Stimulated activated CD4-positive, alpha-beta T cell treated with anti-CD3 and anti-CD28 coated beads, Interleukin-2, amount 100 ng/mL, for 4 hours (primary cell): ENCODE measurements around the gene MED15.
"Not testable (repeated sequence)": the region's sequence is repeated elsewhere in the genome, so short reads cannot be mapped to it uniquely, and the experiment has no call there.

ENCODE experiments used
- DNase-seq: peaks from one replicate; pipeline ENCODE4 v3.0.0-alpha.2; 2020; ENCODE audit warnings: low read depth

The MED15 gene

DNA sequence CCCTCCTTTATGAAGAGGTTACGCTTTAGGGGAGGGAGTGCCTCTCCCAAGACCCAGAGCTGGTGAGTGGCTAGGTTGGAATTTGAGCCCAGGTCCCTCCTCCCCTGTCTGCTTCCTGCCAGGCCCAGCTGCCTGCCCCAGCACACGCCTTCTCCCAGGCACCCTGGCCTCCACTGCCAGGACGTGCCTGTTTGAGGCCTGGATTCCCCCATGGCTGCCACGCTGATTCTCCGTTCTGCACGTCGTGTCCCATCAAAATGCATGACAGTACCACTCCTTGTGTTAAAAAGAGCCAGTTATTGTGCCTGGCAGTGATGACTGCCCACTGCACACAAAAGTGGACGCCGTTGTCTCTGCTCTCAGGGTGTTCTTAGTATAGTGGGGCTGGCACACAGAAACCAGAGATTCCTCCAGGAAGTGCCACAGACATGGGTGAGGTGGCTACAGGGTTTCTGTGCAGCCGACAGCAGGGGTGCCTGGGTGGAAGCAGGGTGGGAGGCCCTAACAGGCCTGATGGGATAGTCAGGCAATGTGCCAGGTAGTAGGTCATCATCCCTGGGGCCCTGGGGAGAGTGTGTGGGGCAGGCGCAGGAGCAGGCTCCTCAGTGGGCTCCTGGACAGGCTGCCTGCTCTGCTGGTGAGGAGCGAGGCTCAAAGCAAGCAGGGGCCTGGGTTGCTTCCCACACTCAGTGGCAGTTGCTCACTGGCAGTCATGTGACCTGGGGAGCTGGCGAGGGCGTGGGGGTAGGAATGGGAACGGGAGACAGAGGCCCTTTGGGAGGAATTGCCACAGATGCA lies 24.2 kb downstream of the MED15 start:
- no peak for DNase-seq

DNA sequence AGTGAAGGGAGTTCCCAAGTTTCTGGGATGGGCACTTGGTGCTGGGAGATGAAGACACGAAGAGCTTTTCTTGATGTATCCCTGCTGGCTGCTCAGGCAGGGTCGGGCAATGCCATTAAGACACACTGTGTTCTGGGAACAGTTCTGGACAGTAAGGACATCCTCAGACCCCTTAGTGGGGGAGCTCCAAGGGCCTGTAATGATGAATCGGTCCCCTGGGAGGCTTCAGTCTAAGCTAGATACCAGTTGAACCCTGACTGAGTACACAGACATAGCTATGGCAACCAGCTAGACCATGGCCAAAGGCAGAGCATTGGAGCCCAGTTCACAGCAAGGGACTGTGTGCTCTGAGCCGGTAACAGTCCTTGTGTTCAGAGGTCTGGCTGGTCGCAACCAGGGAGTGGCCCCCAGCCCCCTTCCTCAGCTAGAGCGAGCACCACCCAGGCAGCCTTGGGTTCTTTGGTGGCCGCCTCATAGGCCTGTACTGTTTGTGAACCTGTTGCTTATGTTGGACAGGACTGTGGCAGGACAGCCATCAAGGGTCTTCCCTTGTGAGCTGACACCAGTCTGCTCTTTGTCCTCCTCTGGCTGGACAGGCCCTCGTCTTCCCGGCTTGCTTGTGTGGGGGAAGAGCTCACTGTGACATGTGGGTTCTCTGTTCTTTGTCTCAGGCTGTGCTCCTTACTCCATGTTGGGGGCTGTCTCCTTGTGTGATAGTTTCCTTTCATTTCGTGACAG lies 25.0 kb downstream of the MED15 start:
- no peak for DNase-seq

DNA sequence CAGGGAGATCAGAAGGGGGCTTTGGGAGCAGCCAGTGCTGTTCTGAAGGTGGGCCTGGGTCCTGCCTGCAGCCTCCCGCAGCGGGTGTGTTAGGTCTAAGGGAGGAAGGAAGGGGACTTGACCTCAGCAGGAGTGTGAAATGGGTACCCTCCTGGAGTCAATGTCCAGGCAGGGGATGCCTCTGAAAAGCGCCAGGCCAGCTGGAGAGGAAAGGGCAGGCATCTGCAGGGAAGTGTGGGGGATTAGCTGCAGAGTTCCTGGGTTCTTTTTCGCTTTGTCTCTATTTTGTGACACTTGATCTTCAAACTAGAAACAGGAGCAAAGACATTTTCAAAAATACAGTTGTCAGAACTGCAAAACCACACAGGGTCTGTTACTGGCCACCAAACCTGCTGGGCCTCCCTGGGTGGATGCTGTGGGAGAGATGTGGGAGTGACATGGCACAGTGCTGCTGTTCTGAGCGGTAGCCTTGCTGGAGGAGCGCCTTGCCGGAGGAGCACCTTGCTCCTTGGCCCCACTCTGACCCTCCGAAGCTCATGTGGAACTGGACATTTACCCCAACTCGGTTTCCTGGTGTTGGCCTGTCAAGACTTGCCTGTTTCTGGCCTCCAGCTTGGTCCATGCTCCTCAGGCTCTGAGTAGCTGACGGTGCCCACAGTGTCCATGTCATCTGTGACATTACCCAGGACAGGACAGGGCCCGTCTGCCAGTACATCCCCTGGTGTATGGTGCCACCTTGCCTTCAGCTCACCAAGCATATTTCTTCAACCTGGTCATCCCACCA lies 25.9 kb downstream of the MED15 start:
- DNase-seq: no peak

DNA sequence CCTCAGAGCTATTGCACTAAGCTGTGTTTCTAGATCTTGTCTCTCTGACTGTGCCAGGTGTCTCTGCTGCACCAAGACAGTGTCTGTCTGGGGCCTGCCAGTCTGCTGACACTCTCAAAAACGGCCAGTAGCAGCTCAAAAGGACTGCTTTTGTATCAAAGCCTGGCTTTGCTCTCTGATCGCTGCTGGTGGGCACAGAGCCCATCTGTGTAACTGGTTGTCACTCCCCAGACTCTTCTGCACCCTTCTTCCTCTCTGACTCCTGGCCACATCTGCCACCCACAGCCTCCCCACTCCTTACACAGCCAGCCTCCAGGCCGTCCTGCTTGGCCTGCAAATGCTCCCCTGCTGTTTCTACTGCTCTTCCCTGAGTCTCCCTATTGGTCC lies 26.5 kb downstream of the MED15 start:
- DNase-seq: no peak

DNA sequence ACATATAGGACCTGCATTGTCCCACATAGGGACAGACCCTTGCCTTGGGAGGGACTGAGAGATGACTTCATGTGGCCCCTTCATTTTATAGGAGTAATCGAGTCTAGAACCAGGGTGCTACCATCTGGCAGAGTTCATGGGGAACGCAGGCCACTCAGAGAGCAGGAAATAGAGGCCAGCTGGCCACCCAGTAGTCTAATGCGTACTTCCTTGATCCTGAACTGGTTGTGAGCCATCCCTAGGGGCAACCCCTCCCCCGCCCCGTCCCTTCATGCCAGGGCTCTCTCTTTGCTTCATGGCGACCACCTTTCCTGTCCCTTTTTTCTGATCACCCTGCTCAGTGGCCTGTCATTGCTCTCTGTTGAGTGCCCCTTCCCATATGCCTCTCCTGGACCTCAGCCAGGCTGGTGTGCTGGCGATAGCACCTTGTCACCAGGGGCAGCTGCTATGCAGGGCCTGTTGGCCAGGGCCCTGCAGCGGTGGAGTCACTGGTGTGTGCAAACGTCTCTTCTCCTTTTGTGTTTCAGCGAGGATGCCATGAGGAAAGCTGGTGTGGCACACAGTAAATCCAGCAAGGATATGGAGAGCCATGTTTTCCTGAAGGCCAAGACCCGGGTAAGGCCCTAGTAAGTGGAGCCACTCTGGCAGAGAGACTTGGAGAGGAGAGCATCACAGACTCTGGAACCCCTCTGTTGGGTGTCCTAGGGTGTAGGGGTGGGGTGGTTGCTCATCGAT lies 29.3 kb downstream of the MED15 start:
- DNase-seq: no peak

DNA sequence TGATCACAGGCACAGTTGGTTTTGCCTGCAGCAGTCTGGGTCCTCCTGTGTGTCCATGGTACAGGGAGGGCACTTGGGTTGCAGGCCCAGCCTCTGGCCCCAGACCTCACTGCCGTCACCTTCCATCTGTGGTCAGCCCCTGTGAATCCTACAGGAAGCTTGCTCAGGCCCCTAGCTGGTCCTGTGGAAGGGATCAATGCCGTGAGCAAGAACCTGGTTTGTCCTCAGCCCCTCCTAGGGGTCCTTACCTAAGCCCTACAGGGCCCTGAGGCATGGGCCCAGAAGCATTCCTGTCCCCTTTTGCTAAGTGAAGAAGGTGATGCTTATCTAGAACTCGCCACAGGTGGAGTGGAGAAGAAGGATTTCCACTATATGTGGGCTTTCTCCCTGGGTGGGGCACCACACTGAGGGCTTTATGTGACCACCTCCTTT lies 29.9 kb downstream of the MED15 start:
- no peak for DNase-seq

DNA sequence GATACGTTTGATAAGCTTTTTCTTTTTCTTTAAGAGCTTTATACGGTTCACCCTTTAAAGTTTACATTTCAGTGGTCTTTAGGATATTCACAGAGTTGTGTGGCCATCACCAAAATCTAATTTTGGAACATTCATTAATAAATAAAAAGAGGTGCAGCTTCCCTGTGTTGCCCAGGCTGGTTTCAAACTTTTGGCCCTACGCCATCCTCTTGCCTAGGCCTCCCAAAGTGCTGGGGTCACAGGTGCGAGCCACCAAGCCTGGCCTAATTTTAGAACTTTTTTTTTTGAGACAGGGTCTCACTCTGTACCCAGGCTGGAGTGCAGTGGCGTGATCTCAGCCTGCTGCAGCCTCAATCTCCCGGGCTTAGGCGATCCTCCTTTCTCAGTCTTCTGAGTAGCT lies 30.6 kb downstream of the MED15 start:
- no peak for DNase-seq

DNA sequence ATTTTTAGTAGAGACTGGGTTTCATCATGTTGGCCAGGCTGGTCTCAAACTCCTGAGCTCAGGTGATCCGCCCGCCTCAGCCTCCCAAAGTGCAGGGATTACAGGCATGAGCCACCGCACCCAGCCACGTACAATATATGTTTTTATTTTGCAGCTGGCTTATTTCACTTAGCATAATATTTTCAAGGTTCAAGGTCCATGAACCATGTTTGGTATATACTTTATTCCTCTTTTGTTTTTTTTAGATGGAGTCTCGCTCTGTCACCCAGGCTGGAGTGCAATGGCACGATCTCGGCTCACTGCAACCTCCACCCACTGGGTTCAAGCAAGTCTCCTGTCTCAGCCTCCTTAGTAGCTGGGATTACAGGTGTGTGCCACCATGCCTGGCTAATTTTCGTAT lies 31.5 kb downstream of the MED15 start:
- DNase-seq: not testable (repeated sequence)

DNA sequence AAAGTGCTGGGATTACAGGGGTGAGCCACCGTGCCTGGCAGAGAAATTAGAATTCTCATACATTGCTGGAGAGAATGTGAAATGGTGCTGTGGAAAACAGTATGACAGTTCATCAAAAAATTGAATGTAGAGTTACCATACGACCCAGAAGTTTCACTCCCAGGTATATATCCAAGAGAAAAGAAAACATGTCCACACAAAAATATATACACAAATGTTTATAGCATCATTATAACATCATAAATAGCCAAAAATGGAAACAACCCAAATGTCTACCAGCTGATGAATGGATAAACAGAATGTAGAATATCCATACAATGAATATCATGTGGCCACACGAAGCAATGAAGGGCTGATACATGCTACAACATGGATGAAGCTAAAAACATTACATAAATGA lies 34.6 kb downstream of the MED15 start:
- no peak for DNase-seq

DNA sequence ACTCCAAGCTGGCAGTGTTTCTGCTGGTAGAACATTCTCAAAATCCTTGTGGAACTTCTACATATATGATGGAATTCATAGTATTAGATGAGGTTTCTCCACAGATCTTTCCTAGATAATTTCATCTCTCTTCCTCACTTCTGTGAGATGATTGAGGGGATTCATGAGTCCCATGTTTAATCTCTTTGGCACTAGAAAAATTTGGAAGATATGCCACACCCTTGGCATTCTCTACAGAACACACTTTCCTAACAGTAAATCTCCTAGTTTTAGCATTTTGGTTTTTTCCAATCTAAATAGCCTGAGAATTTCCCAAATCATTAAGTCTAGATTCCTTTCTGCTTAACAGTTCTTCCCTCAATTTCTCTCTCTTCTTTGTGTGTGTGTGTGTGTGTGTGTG lies 35.3 kb downstream of the MED15 start:
- DNase-seq: no peak

DNA sequence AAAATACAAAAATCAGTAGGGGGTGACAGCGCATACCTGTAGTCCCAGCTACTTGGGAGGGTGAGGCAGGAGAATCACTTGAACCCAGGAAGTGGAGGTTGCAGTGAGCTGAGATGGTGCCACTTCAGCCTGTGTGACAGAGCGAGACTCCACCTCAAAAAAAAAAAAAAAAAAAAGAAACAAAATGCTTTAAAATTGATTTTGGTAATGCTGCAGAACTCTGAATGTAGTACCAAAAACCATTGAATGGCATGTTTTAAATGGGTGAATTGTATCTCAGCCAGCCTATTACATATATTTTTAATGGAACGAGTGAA lies 37.9 kb downstream of the MED15 start:
- DNase-seq: not testable (repeated sequence)

DNA sequence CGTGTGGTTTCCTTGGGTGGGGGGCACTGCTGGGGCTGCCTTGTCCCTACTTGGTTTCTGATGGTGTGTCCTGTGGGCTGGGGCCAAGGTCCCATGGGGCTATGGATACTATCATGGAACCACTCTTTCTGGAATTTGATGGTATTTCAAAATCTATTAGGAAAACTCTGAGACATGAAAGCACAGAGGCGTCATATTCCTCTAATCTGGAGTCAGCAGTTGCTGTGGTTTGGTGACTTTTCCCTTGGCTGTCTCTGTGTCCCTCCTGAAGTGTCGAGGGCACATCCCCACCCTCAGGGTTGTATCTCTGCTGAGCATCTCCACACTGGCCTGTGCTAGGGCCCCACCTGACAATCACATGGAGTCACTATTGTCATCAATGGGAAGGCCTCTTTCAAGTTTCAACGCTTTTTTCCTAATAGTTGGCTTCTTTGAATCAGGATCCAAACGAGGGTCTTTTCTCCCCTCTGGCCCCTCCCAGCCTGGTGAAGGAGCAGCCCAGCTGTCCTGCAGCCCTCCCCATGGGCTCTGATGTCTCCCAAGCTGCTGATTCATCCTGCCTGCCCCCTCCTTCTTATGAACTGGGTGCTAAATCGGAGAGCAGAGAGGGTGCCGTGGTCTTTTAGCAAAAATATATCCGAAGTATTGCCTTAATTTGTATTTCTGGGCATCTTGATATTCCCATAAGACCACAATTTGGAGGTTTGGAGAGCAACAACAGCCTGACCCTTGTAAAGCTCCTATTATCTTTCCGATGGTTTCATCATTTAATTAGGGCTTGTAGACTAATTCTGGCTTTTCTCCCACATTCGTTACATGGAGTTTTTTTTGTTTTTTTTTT lies 38.5 kb downstream of the MED15 start:
- DNase-seq: no peak

DNA sequence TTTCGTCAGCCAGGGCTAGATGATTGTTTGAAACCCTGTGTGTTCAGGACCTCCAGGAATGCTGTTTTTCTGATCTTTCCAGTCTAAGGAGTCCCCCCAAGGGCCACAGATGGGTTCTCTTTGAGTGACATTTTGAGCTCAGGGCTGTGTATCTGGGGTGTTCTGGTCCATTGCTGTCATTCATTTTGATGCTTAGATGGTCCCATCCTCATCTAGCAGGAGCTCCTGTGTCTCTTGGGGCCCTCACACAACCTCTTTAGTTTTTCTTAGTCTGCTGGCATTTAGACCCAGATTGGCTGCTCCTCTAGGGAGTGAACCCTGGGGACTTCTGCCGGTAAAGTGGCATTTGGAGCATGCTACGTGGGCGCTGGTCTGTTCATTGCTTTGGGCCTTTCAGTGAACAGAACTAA lies 39.1 kb downstream of the MED15 start:
- DNase-seq: no peak

DNA sequence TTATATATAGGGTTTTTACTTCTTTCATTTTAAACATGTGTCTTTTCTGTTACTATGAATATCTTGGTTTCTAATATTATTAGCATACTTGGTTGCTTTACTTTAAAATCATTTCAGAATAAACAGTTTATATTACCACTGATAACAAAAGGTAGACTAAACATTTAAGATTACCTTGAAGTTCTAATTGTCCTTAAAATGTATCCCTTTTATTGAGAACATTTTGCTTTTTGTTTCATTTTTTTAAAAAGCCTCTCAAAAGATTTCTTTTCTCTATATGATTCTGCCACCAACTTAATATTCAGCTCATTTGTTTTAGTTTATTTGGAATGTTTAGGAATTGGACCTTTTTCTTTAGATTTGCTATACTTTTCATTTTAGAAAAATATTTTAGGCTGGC lies 39.6 kb downstream of the MED15 start:
- no peak for DNase-seq

DNA sequence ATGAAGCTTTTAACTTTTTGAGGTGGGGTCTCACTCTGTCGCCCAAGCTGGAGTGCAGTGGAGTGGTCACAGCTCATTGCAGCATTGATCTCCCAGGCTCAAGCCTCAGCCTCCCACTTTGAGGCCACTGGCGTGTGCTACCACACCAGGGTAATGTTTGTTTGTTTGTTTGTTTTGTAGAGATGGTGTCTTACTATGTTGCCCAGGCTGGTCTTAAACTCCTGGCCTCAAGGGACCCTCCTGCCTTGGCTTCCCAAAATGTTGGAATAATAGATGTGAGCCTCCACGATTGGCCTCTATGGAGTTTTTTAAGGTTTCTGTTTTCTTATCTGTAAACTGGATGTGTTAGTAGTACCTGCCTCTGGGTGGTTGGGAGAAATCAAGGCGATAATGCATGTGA lies 41.4 kb downstream of the MED15 start:
- DNase-seq: no peak

DNA sequence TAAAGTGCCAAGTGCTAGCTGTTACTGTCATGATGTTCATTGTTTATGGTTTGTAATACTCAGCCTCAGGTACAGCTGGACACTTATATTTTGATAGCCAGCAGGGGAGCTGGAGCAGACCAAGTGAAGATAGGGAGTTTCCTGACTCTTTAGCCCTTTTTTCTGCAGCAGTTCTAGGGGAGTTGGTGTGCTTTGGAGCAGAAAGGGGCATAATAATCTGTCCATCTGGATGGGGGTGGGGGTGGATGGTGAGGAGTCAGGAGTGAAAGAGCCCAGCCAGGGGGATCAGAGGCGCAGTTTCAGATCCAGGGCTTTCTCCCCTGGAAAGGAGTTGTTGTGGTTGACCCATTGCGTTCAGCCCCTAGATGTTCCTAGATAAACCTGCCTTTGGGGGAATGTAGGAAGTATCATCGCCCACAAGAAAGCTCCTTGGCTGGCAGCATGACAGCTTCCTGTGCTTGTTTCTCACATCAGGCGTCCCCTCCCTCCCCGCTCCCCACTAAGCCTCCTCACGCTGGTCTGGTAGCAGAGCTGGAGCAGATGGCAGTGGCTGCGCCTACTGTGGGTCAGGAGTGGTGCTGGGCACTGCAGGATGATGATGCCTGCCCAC lies 41.9 kb downstream of the MED15 start:
- DNase-seq: peak; percentile 29

DNA sequence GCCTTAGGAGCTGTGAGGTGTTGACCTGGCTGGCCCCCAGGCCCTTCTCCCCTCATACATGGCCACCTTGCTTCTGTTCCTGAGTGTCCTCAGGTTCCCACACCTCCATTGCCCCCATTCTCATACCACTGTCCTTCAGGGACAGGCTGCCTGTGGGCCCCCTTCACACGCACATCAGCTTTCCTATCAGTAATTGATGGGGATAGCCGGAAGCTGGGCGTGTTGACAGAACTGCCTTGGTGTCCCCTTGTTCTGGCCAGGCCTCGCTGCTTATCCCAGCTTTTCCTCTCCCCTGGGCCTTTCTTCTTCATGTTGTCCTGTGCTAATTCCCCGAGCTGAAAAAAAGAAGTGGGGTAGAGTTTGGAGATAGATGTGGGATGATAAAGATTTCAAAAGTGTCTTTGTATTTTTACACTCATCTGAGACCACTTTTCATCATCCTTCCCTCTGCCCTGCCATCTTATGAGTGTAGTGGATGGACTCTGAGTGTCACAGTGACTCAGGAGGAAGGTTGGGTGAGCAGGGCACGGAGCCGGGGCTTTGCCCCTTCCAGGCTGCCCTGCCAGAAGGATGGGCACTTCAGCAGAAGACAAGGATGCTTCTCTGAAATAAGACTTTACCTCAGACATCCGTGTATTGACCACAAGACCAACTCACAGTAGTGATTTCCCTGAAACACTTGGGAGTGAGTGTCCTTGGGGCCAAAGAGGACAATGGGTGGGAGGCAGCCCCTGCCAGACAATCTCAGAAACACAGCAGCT lies 42.8 kb downstream of the MED15 start:
- no peak for DNase-seq

DNA sequence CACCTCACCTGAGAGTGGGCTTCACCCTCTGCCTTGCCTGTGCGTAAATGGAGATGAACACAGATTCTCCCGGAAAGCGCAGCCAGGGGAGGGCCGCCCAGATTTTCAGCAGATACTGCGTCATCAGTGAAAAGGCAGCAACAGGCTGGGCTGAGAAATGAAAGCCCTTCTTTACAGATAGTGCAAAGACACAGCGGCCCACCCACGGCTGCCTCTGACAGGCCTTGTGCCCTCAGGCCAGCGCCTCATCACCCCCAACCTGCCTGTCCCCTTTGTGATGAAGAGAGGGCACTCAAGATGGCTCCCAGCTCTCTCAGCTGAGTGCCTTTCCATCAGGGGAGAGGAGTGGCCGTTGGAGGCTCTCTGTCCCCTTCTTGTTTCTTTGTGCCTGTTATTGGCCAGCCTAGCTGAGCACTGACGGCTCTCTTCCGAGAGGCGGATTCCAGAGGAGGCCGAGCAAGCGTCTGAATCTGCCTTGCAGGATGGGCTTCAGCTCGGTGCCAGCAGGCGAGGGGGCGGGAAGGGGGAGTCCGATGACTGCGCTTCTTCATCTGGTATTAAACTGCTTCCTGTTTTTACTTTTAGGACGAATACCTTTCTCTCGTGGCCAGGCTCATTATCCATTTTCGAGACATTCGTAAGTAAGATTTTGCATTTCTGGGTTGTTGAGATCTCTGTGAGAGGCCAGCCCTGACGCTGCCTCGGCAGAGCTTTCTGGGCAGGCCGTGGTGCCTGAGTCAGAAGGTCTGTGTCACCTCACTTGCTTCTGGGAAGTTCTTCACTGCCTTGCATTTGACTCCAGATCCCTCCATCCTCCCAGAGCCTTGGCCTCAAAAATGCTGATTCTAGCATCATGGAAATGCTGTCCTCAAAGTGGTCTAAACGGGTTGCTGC lies 43.7 kb downstream of the MED15 start:
- peak; percentile 34 for DNase-seq

DNA sequence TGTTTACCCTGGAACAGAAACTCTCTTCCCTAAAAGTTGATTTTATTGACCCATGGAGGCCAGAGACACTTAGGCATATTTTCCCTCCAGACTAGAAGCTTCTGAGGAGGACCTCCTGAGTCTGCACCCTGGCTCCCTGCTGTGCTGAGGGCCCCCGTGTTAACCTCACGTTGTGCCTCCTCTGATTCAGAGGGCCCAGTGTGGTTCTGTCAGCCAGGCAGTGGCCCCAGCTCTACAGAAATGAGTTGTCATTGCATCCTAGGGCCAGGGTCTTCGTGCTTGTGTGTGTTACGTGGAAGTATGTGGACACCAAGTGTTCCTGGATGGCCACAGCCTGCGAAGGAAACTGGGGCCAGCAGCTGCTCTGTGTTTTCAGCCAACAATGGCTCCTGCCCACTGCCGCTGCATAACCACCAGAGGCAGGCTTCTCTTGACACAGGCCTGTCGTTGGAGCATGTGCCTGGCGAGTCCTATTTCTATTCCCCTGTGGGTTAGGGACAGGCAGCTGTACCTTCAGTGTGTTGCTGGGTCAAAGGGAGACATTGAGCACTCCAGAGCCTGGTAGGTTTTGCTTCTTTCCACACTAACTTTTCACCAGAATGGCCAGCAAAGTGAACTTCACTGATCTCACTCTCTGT lies 44.5 kb downstream of the MED15 start:
- no peak for DNase-seq
